Lower leg skin (tissue), 4 donors: Measurements from ENCODE around the gene MANEA. TPM values are rescaled to one million over a fixed set of nuclear protein-coding genes. Genes with fewer than 3 reads are reported as not detected.

Experiments
- DNase-seq, 2 donors: peaks; one replicate each; pipeline ENCODE4 v3.0.0-alpha.2; 2019; ENCODE audit warnings: low spot score in 2 of 2
- H3K4me3 ChIP-seq: fragments of 200-600 bp; sonication (generic); 2 replicates; pipeline ENCODE4 v1.5.1; 2017; ENCODE audit warnings: mild to moderate bottlenecking, low read depth; ENCODE audit not compliant: poor library complexity, severe bottlenecking
- CTCF ChIP-seq, 3 donors: fragments of 450-650 bp; IDR thresholded peaks; one replicate each; pipeline ENCODE4 v1.5.1; 2016; ENCODE audit warnings: antibody characterized with exemption in 3 of 3, mild to moderate bottlenecking in 3 of 3, moderate library complexity in 2 of 3
- POLR2A ChIP-seq, 2 donors: fragments of 450-650 bp; IDR thresholded peaks; one replicate each; pipeline ENCODE4 v1.6.1; 2016 to 2017; ENCODE audit warnings: antibody characterized with exemption in 2 of 2, mild to moderate bottlenecking in 1 of 2, moderate library complexity in 1 of 2
- WGBS, 2 donors: methylation state at CpG; one replicate each; pipeline ENCODE4 v1.1.5; 2018; 5-methylcytosine and 5-hydroxymethylcytosine counted together
- intact Hi-C: fragments of 100-400 bp; cut with DNase I; formaldehyde crosslinking; loops from one replicate; pipeline ENCODE4 v1.15.0; 2023; ENCODE audit warnings: low total_unique reads
- total RNA-seq, 4 donors: library from RNA; depleted of rRNA; stranded (reverse); fragments of >200 nt; gene quantifications; one replicate each; pipeline ENCODE4 v1.1.0, GENCODE V29; 2016

Gene MANEA
- total RNA-seq, 4 donors from 2014 or later: 4.9 to 9.3 (median 6.5) TPM

GRCh38 chr6:95614094-95614493 is 36.8 kb downstream of the MANEA start:
- intact Hi-C loops: no loop called here
- no peak overlapping the region for H3K4me3 ChIP-seq
- no peak for TF ChIP-seq POLR2A (IDR thresholded peaks at IDR 0.05)
- TF ChIP-seq CTCF (IDR thresholded peaks at IDR 0.05): no peak
- WGBS, 2 donors: 49 to 51% methylated on average over 3 of the region's 3 CpGs
- no peak for DNase-seq

- no peak for TF ChIP-seq POLR2A (IDR thresholded peaks at IDR 0.05)
- TF ChIP-seq CTCF (IDR thresholded peaks at IDR 0.05): no peak
- H3K4me3 ChIP-seq: no peak overlapping the region
- intact Hi-C loops: no loop called here
- no peak for DNase-seq
- WGBS, 2 donors: 55 to 63% methylated on average over 2 of the region's 2 CpGs
These were observed 52.2 kb downstream of the MANEA start for GRCh38 chr6:95629551-95629950.

GRCh38 chr6:95636552-95637431 is 59.5 kb downstream of the MANEA start:
- intact Hi-C loops: no loop called here
- no peak overlapping the region for H3K4me3 ChIP-seq
- 87% methylated on average over 24 to 25 of the region's 25 CpGs for WGBS, 2 donors
- TF ChIP-seq CTCF (IDR thresholded peaks at IDR 0.05) (no peak), POLR2A (IDR thresholded peaks at IDR 0.05) (no peak)
- DNase-seq: no peak

GRCh38 chr6:95648636-95649035 is 71.3 kb downstream of the MANEA start:
- no peak for DNase-seq
- H3K4me3 ChIP-seq: no peak overlapping the region
- TF ChIP-seq CTCF (IDR thresholded peaks at IDR 0.05) (no peak), POLR2A (IDR thresholded peaks at IDR 0.05) (no peak)
- intact Hi-C loops: no loop called here
- WGBS, 2 donors: 85 to 89% methylated on average over 2 of the region's 2 CpGs

GRCh38 chr6:95649451-95649850 is 72.1 kb downstream of the MANEA start:
- 47 to 68% methylated on average over 1 of the region's 1 CpG for whole genome bisulfite sequencing, 2 donors
- H3K4me3 ChIP-seq: no peak overlapping the region
- no peak for TF ChIP-seq POLR2A (IDR thresholded peaks at IDR 0.05)
- no peak for TF ChIP-seq CTCF (IDR thresholded peaks at IDR 0.05)
- DNase-seq: no peak
- intact Hi-C loops: no loop called here

- H3K4me3 ChIP-seq: no peak overlapping the region
- intact Hi-C loops: no loop called here
- TF ChIP-seq CTCF (IDR thresholded peaks at IDR 0.05): no peak
- no peak for TF ChIP-seq POLR2A (IDR thresholded peaks at IDR 0.05)
- no peak for DNase-seq
These were observed 76.8 kb downstream of the MANEA start for GRCh38 chr6:95654176-95654575.
